GM19468 (cell line): ENCODE measurements around the gene KLF3.

Experiments
- ATAC-seq: cut with Tn5 transposase; IDR thresholded peaks from one replicate; pipeline ENCODE4 v1.9.1; 2021; ENCODE audit warnings: mild to moderate bottlenecking, moderate library complexity, moderate number of reproducible peaks; ENCODE audit not compliant: unreplicated experiment; ENCODE audit errors: extremely low read depth

Gene KLF3

DNA sequence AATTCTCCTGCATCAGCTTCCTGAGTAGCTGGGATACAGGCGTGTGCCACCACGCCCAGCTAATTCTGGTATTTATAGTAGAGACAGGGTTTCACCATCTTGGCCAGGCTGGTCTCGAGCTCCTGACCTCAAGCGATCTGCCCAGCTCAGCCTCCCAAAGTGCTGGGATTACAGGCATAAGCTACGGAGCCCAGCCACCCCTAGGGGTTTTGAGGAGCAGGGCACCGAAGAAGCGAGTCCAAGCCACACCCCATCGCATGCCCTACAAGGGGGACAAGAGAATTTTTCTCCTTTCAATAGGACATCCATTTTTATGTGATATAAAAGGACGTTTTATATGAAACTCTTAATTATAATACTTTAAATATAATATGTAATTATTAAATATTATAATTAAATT, 13.9 kb upstream of the KLF3 start:
- no peak for ATAC-seq

GRCh38 chr4:38654273-38654672, 9.7 kb upstream of the KLF3 start:
- no peak for ATAC-seq

GRCh38 chr4:38656111-38656510, 7.9 kb upstream of the KLF3 start:
- no peak for ATAC-seq

DNA sequence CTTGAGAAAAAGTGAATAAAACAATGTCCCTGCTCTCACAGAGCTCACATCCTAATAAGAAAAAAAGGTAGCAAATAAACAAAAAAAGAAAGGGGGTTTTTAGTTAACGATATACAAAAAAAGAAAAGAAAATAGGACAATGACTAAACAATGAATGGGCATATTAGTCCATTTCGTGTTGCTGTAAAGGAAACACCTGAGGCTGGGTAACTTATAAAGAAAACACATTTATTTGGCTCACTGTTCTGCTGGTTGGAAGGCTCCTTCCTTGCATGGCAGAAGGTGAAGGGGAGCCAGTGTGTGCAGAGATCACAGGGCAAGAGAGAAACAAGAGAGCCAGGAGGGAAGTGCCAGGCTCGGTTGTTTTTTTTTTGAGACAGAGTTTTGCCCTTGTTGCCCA, 4.7 kb upstream of the KLF3 start:
- ATAC-seq: no peak

DNA sequence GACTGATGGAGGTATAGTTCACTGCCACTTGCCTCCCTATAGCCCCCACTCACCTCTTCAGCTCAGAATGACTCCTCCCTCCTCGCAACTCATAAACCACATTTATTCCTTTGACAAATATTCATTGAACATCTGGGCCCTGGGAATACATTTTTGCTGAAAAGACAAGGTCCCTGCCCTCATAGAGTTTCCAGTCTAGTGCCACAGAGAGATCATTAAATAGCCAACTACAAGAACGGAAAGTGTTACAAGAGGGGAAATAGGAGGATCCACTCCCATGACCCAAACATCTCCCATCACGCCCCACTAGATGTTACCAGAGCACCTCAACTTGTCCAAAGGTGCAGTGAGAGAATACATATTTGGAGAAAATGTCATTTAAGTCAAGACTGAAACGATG, 3.2 kb upstream of the KLF3 start:
- no peak for ATAC-seq

DNA sequence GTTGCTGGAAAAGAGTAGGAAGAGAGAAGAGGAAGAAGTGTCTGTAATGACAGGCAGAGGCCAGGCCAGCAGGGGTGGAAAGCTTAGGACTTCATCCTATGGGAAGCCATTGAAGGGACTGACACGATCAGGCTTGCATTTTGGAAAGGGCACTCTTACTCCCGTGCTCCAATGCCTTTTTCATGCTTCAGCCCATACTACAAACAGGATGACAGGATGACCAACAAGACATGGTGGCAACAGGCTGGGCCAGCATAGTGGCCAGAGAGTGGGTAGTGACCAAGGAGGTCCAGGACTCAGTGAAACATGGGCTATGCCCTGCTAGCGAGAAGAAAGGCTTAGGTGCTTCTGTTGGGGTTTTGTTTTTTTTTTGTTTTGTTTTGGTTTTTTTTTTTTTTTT, 2.6 kb upstream of the KLF3 start:
- no peak for ATAC-seq

DNA sequence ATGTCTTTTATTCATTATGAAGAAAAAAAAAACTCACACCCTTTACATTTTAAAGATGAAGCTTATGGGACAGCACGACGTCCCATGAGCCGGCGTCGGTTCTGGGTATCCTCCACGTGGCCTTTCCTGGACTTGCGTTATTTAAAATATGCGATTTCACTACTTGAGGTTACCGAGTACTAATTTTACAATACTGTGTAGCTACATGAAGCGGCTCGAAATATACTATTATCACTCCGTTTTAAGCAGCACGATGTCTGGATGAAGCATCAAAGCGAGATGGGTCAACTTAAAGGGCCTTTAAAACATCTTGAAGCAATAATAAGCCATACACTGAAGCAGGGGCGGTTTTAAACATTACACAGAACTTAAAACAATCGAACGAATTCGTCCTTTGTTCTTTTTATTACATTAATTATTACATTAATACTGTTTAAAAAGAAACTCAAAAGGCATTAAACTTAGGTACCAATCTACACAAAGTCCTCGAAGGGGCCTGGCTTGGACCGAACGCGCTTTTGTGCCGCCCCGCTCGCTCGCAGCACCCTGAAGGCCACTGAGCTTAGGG, 1.4 kb upstream of the KLF3 start:
- no peak for ATAC-seq

DNA sequence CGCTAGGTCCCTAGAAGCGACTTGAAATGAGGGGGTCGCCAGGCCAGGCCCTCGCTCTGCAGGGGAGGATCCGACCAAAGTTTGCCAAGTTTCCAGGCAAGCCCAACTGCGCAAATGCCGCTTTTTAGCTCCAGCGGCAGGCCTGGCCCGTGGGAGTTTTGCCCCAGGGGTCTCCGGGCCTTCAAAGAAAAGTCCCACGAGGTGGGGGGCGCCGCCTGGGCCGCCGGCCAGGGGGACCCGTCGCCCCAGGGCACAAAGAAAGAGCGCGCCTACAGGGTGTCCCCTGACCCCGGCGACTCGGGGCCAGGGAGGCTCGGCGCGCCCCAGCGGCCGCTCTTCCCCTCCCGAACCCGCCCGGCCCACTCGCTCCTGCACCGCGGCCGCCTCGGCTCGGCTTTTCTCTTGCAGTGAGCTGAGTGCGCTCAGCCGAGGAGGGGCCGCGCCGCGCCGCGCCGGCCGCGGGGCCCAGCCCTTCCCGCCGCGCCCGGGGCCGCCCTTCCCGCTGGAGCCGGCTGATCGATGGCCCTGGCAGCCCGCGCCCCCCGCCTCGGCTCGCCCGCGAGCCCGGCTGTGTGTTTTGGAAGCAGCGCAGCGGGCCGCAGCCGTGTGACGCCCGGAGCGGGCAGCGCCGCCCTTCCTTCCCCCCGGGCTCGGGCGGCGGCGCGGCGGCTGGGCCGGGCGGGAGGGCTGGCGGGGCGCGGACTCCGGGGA, 754 bp upstream of the KLF3 start:
- peak; percentile 12 for ATAC-seq

DNA sequence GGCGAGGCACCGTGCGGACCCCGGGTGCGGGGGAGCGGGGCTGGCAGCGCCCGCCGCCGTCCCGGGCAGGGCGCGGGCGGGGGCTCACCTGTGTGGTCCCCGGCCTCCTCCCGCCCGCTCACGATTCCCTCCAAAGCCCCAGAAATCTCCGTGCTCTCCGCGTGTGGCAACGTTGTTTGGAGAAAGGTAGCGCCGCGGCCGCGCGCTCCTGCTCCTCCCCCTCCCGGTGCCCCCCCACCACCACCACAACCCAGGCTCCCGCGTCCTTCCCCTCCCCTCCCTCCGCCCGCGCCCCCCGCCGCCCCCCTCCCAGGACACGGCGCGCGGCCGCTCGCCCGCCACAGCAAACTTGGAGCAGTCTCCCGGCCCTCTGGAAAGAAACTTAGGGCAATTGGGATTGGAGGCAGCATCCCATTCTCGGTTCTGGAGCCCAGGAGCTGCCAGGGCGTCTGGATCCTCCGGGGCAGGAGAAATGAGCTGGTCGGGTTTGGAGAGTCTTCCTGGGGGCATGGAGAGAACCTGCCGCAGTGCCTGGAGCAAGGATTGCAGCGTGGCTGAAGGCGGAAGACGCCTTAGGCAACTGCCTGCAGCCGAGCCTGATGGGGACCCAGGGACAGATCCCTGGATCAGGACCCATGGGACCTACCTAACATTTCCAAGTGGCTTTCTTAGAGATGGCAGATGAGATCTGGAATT, 855 bp downstream of the KLF3 start:
- no peak for ATAC-seq

DNA sequence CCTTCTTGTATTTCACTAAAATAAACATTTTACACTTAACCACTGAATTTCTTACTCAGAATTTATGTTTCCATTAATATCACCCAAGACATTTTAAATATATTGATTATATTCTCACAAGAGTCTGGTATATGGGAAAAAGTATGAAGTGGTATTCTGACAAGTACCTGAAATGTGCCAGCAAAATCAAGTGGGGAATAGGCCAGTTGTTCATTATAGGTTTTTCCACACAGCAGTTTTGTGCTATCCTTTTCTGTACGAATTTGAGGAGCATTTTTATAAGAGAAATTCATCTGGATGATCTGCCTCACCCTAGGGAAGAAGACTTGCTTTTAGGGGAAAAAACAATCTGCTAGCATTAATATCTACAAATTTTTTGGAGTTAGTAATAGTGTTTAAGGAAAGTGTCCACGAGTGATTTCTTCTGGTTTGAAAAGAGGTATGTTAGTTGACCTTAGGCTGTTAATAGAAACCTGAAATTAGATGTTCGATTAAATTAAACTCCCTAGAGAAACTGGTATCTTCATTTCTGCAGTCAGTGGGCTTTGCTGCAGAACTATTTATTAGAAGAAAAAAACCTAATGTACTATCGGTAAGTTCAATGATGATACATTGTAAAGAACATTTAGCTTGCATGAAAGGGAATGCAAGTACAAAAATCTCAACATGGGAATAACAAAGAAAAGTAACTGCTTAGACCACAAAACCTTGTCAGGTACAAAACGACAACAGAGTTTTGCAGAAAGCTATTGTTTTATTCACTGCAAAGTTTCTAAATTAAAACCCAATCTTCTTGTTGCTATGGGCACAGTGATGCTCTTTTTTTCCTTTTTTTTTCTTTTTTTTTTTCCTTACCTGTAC, 1.8 kb downstream of the KLF3 start:
- no peak for ATAC-seq

DNA sequence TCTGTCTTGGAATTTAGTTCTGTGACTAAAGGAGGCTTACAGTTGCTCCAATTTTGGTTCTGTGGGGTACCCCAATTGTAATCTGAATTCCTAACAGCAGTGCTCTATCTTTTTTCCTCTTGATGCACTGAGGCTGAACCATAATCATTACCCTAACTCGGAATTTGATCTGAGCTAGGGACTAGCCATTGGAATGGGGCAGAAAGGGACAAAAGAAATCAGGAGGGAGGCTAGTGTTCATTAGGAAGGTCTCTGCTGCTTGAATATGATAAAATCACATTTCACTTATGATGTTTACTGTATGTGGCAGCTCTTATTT, 2.7 kb downstream of the KLF3 start:
- ATAC-seq: no peak

- no peak for ATAC-seq
Observed at GRCh38 chr4:38667085-38667893, 3.3 kb downstream of the KLF3 start.

DNA sequence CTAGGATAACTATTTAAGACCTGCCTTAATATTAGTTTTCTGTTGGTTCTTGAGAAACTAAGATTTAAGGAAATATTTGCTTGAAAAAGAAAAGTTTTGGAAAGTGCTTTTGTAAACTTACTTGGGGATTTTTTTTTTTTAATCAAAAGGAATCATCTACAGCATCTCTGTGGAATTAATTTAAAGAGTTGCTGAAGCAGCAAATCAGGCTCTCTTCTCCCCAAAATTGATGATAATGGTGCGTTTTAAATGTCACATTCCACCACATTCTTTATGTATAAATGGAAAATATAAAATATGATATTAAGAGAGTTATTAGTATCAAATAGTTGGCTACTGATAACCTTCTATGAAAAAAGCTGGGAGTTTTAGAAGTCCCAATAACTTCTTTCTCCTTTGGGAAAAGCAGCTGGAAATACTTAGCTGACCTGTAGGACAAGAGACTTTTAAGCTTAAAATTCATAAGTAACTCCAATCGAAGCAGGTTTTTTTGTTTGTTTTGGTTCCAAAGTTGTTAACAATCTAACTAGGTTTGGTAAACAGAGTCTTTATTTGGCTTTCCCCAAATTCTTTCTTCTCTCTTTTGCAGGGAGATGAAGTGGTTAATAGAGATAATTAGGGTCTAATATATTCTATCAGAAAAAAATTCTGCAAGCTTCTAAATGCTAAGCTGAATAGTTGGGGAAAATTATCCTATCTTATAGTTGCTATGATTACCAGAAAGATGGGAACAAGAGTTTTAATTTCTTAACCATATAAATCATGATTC, 4.4 kb downstream of the KLF3 start:
- ATAC-seq: no peak

GRCh38 chr4:38669208-38669607, 5.2 kb downstream of the KLF3 start:
- no peak for ATAC-seq

DNA sequence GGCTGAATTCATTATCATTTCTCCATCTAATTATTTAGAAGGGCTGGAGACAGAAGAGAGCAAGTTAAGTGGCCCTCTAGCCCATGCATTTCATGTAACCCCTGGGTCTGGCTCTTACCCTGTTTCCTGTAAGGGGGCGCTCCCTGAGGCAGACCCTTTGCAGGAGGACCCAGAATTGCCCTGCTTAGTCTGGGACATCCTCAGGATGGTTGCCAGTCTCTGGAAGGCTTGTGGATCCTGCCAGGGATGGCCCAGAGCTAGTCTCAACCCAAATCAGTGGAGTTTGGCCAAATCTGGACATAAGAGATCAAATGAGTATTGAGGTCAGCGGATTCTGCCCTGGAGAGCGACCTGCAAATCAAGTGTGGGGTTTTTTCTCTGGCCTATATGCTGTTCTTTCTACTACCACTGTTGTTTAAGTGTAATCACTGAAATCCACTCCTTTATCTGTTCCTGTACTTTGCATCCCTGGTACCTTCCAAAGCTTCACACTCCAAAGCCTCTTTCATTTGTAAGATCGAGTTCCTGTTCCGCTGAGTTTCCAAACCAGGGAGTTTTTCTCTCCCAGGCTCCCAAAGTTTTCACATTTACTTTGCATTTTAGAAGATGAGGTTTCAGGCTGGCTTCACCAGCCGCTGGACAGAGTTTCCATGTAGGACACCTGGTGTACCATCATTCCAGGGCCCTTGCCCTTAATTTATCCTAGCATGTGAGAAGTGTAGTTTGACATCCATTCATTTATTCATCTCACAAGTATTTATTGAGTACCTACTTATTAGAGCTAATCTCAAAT, 6.3 kb downstream of the KLF3 start:
- ATAC-seq: no peak

GRCh38 chr4:38670939-38671591, 7.1 kb downstream of the KLF3 start:
- no peak for ATAC-seq

DNA sequence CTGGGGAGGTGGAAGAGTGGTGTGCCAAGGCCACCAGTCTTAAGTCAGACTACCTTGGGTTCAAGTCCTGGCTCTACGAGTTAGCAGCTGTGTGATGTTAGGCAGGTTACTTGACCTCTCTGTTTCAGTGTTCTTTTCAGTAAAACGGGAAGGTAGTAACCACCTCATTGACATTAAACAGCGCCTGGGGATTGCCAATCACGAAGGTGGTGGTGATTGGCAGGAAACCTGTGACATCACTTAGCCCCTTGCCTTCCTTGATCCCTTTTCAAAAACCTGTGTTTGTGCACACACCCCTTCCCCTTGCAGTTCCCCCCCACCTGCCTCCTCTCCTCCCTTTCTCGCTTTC, 7.6 kb downstream of the KLF3 start:
- ATAC-seq: no peak

DNA sequence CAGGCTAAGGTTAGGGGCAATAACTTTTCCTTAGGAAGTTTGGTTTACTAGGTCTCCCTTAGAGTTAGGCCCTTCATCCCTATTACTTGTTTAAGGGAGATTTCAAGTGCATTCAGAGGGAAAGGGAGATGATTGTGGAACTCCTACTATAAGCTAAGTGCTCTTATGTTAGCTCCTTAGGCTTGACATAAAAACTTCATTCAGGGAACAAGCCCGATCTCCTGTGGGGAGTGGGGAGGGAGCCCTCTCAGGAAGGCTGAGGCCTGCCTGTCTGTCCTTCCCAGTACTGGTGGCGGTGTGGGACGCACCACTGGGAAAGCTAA, 8.0 kb downstream of the KLF3 start:
- no peak for ATAC-seq
